B cell (primary cell): ENCODE measurements around the gene PRTG.

ENCODE experiments used
- CTCF ChIP-seq: fragments of 200-600 bp; IDR thresholded peaks from one replicate; pipeline ENCODE4 v1.8.0; 2022; ENCODE audit warnings: antibody characterized with exemption, mild to moderate bottlenecking
- EZH2 ChIP-seq: IDR thresholded peaks from 2 replicates; pipeline ENCODE4 v1.6.1; 2012; ENCODE audit warnings: borderline replicate concordance, low read depth, mild to moderate bottlenecking, moderate library complexity, low read length; ENCODE audit not compliant: insufficient read depth, poor library complexity, severe bottlenecking

- TF ChIP-seq CTCF: no peak
- no peak for TF ChIP-seq EZH2
These were observed 112.1 kb downstream of the PRTG start for GRCh38 chr15:55630858-55631257.
